Body of pancreas (tissue), 4 donors: ENCODE data around the gene IPO7. TPM values are rescaled to one million over a fixed set of nuclear protein-coding genes. Genes with fewer than 3 reads are reported as not detected.

Source experiments
- ATAC-seq: fragments of 150-250 bp; one replicate; pipeline ENCODE4 v1.9.1; 2016
- DNase-seq, 4 donors: peaks; one replicate each; pipeline ENCODE4 v3.0.0-alpha.2; 2019
- H3K27ac ChIP-seq, 4 donors: fragments of 200-600 bp; sonication (generic); 1 replicate in 3 of 4; 2 replicates in 1 of 4; pipeline versions ENCODE4 v1.5.1 to v1.6.1; 2016 to 2019; ENCODE audit warnings: mild to moderate bottlenecking in 1 of 4, mixed read lengths in 1 of 4, moderate library complexity in 1 of 4
- H3K27me3 ChIP-seq, 2 donors: fragments of 200-600 bp; sonication (generic); one replicate each; pipeline ENCODE4 v1.6.0; 2016; ENCODE audit warnings: mild to moderate bottlenecking in 1 of 2
- H3K36me3 ChIP-seq, 2 donors: fragments of 200-600 bp; sonication (generic); replicated peaks in 1 of 2; 2 replicates each; pipeline ENCODE4 v1.5.1; 2016; ENCODE audit warnings: low read depth in 2 of 2; ENCODE audit not compliant: insufficient read depth in 1 of 2
- H3K4me1 ChIP-seq: fragments of 200-600 bp; sonication (generic); one replicate; pipeline ENCODE4 v1.6.0; 2016
- H3K4me3 ChIP-seq, 2 donors: fragments of 200-600 bp; sonication (generic); 1 replicate in 1 of 2; 2 replicates in 1 of 2; pipeline ENCODE4 v1.5.1; 2016 to 2019
- H3K9me3 ChIP-seq, 3 donors: fragments of 200-600 bp; sonication (generic); 1 replicate in 2 of 3; 2 replicates in 1 of 3; pipeline ENCODE4 v1.5.1; 2016
- CTCF ChIP-seq, 7 experiments: fragments of 450-650 bp in 4 of 7; fragments of 200-600 bp in 3 of 7; sonication (generic) in 3 of 7; IDR thresholded peaks; one replicate each; pipeline ENCODE4 v1.5.1; 2016 to 2019; ENCODE audit warnings: antibody characterized with exemption in 7 of 7
- POLR2A ChIP-seq, 3 donors: fragments of 450-650 bp; IDR thresholded peaks; one replicate each; pipeline ENCODE4 v1.6.1; 2016; ENCODE audit warnings: antibody characterized with exemption in 3 of 3, mild to moderate bottlenecking in 2 of 3
- WGBS, 2 donors: methylation state at CpG; one replicate each; pipeline ENCODE4 v1.1.5; 2017; 5-methylcytosine and 5-hydroxymethylcytosine counted together
- intact Hi-C: fragments of 100-400 bp; cut with DNase I; formaldehyde crosslinking; loops from one replicate; pipeline ENCODE4 v1.15.1; 2023
- total RNA-seq, 2 donors: library from RNA; depleted of rRNA; stranded (reverse); fragments of >200 nt; gene quantifications; one replicate each; pipeline ENCODE4 v1.1.0, GENCODE V29; 2016

Gene IPO7
- total RNA-seq, 2 donors from 2014 or later = 54.0 to 167 TPM

- Histone ChIP-seq H3K36me3 (peaks cover 0 to 7% of the 10 kb centered on the region in 2 donors), H3K27ac (no peak overlapping the region), H3K9me3 (no peaks in the 10 kb centered on the region), H3K27me3 (no peaks in the 10 kb centered on the region), H3K4me3 (no peak overlapping the region), H3K4me1 (no peaks in the 10 kb centered on the region)
- TF ChIP-seq CTCF (IDR thresholded peaks at IDR 0.05) = no peak
- no peak for TF ChIP-seq POLR2A (IDR thresholded peaks at IDR 0.05)
- intact Hi-C loops = no loop called here
- WGBS, 2 donors = 89 to 91% methylated on average over 3 of the region's 3 CpGs
- DNase-seq (no peak), ATAC-seq (no peak)
Measured at GRCh38 chr11:9489080-9489765, 104.8 kb downstream of the IPO7 start.

GRCh38 chr11:9490376-9490775 is 105.9 kb downstream of the IPO7 start:
- ATAC-seq (no peak), DNase-seq (no peak)
- Histone ChIP-seq H3K4me3 (no peak overlapping the region), H3K9me3 (no peaks in the 10 kb centered on the region), H3K27ac (no peak overlapping the region), H3K27me3 (no peaks in the 10 kb centered on the region), H3K4me1 (no peaks in the 10 kb centered on the region), H3K36me3 (peaks cover 0 to 10% of the 10 kb centered on the region in 2 donors)
- 87 to 96% methylated on average over 3 of the region's 3 CpGs for WGBS, 2 donors
- TF ChIP-seq POLR2A (IDR thresholded peaks at IDR 0.05) (no peak), CTCF (IDR thresholded peaks at IDR 0.05) (no peak)
- intact Hi-C loops = no loop called here

- TF ChIP-seq CTCF (IDR thresholded peaks at IDR 0.05) = no peak
- no peak for TF ChIP-seq POLR2A (IDR thresholded peaks at IDR 0.05)
- Histone ChIP-seq H3K4me1 (peaks cover 6% of the 10 kb centered on the region), H3K4me3 (no peak overlapping the region), H3K27ac (no peak overlapping the region), H3K9me3 (no peaks in the 10 kb centered on the region), H3K36me3 (peaks cover 0 to 13% of the 10 kb centered on the region in 2 donors), H3K27me3 (no peaks in the 10 kb centered on the region)
- intact Hi-C loops = no loop called here
- 24 to 73% methylated on average over 1 of the region's 1 CpG for WGBS, 2 donors
- DNase-seq (no peak), ATAC-seq (no peak)
Measured at GRCh38 chr11:9493492-9493891, 109.0 kb downstream of the IPO7 start.

DNA sequence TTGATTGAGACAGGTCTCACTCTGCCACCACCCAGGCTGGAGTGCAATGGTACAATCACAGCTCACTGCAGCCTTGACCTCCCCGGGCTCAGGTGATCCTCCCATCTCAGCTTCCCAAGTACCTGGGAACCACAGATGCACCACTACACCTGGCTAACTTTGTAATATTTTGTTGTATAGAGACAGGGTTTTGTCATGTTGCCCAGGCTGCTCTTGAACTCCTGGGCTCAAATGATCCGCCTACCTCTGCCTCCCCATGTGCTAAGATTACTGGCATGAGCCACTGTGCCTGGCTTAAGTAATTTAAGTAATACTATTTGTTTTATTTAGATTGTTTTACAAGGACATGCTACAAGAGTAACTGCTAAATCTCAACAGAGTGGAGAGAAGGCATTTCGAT is 109.9 kb downstream of the IPO7 start:
- WGBS, 2 donors = 89 to 90% methylated on average over 3 of the region's 3 CpGs
- no peak overlapping the region for H3K27ac ChIP-seq
- intact Hi-C loops = no loop called here

More for the DNA sequence above, 109.9 kb downstream of the IPO7 start:
- ATAC-seq (no peak), DNase-seq (no peak)
- H3K27me3 ChIP-seq = no peaks in the 10 kb centered on the region
- no peaks in the 10 kb centered on the region for H3K9me3 ChIP-seq
- no peak overlapping the region for H3K4me3 ChIP-seq
- peaks cover 0 to 13% of the 10 kb centered on the region in 2 donors for H3K36me3 ChIP-seq
- no peak for TF ChIP-seq POLR2A (IDR thresholded peaks at IDR 0.05)
- TF ChIP-seq CTCF (IDR thresholded peaks at IDR 0.05) = no peak
- H3K4me1 ChIP-seq = peaks cover 13% of the 10 kb centered on the region
